ENCODE data around the gene CRYGC. TPM values are rescaled to one million over a fixed set of nuclear protein-coding genes. Genes with fewer than 3 reads are reported as not detected.

Gene CRYGC
- total and polyA plus RNA-seq, 8 donors: not detected

- DNase-seq: no peak
- no peak for ATAC-seq
- Histone ChIP-seq H3K36me3 (no peaks in the 10 kb centered on the region), H3K9me3 (no peaks in the 10 kb centered on the region), H3K27me3 (no peaks in the 10 kb centered on the region), H3K4me1 (no peaks in the 10 kb centered on the region), H3K4me3 (no peak overlapping the region), H3K27ac (no peak overlapping the region)
- intact Hi-C loops (cut with DNase I): no loop called here
- FAIRE-seq: no peak
- TF ChIP-seq CTCF (IDR thresholded peaks at IDR 0.05): no peak
Observed at GRCh38 chr2:208153156-208153555, 23.5 kb upstream of the CRYGC start.

- Histone ChIP-seq H3K36me3 (no peaks in the 10 kb centered on the region), H3K27ac (no peak overlapping the region), H3K4me3 (no peak overlapping the region), H3K4me1 (no peaks in the 10 kb centered on the region), H3K9me3 (no peaks in the 10 kb centered on the region), H3K27me3 (no peaks in the 10 kb centered on the region)
- TF ChIP-seq CTCF (IDR thresholded peaks at IDR 0.05): no peak
- WGBS, 2 donors: 85 to 95% methylated on average over 1 of the region's 1 CpG
- FAIRE-seq (no peak), ATAC-seq (no peak), DNase-seq (no peak)
- intact Hi-C loops (cut with DNase I): no loop called here
Observed at GRCh38 chr2:208150956-208151355, 21.3 kb upstream of the CRYGC start.

GRCh38 chr2:208150094-208150493, 20.5 kb upstream of the CRYGC start:
- TF ChIP-seq CTCF (IDR thresholded peaks at IDR 0.05): no peak
- DNase-seq (no peak), FAIRE-seq (no peak)

GRCh38 chr2:208148803-208149202, 19.2 kb upstream of the CRYGC start:
- intact Hi-C loops (cut with DNase I): no loop called here
- Histone ChIP-seq H3K9me3 (no peaks in the 10 kb centered on the region), H3K4me1 (no peaks in the 10 kb centered on the region), H3K27me3 (no peaks in the 10 kb centered on the region), H3K4me3 (no peak overlapping the region), H3K36me3 (no peaks in the 10 kb centered on the region), H3K27ac (no peak overlapping the region)
- WGBS, 2 donors: 58 to 71% methylated on average over 2 of the region's 2 CpGs
- no peak for ATAC-seq
- no peak for FAIRE-seq
- no peak for DNase-seq
- TF ChIP-seq CTCF (IDR thresholded peaks at IDR 0.05): no peak

More at GRCh38 chr2:208150094-208150493, 20.5 kb upstream of the CRYGC start:
- intact Hi-C loops (cut with DNase I): no loop called here
- no peak overlapping the region for H3K27ac ChIP-seq
- no peak for ATAC-seq
- H3K27me3 ChIP-seq: no peaks in the 10 kb centered on the region
- no peaks in the 10 kb centered on the region for H3K36me3 ChIP-seq
- H3K9me3 ChIP-seq: no peaks in the 10 kb centered on the region
- no peak overlapping the region for H3K4me3 ChIP-seq
- H3K4me1 ChIP-seq: no peaks in the 10 kb centered on the region

GRCh38 chr2:208147759-208148158, 18.1 kb upstream of the CRYGC start:
- FAIRE-seq: no peak
- no peaks in the 10 kb centered on the region for H3K27me3 ChIP-seq
- no peak for DNase-seq
- no peaks in the 10 kb centered on the region for H3K4me1 ChIP-seq
- H3K36me3 ChIP-seq: no peaks in the 10 kb centered on the region
- ATAC-seq: no peak
- no peaks in the 10 kb centered on the region for H3K9me3 ChIP-seq
- 86 to 87% methylated on average over 3 of the region's 3 CpGs for WGBS, 2 donors
- intact Hi-C loops (cut with DNase I): no loop called here
- no peak overlapping the region for H3K4me3 ChIP-seq
- H3K27ac ChIP-seq: no peak overlapping the region
- TF ChIP-seq CTCF (IDR thresholded peaks at IDR 0.05): no peak
